ENCODE measurements around the gene HSF4. TPM values are rescaled to one million over a fixed set of nuclear protein-coding genes. Genes with fewer than 3 reads are reported as not detected.
A peak's percentile ranks its signal among the peaks of the same experiment; 100 is the strongest.

Gene HSF4
- total RNA-seq, 1 experiment from 2014 or later, result 13.9 TPM

- ChIA-PET POLR2A (ENCODE audit: low non-redundant PET) (interaction anchor here (0.7 kb wide), 1 partner anchor 12 kb away, joined by 3 read pairs; no protein-coding TSS in a partner anchor), CTCF (interaction anchor here (0.7 to 1.5 kb wide), 6 partner anchors 8 to 230 kb away, joined by 3 to 8 read pairs (median 4); partner anchors contain the start of gene NOL3)
- H3K36me3 ChIP-seq (ENCODE audit: insufficient read depth, low read length, poor library complexity, severe bottlenecking), result no peaks in the 10 kb centered on the region
- H3K27ac ChIP-seq (ENCODE audit: low read depth, low read length, poor library complexity, severe bottlenecking), result peak overlapping the region; percentile 99
- BruUV-seq (replicated peaks), result no TSS peak
- peak overlapping the region; percentile 68 for H3K4me3 ChIP-seq (ENCODE audit: low read depth, low read length, poor library complexity, severe bottlenecking)
- peaks cover 14% of the 10 kb centered on the region for H3K4me1 ChIP-seq (ENCODE audit: insufficient read depth, low read length, poor library complexity, severe bottlenecking)
- intact Hi-C loops (cut with micrococcal nuclease; ENCODE audit: unreplicated experiment), result no loop called here
- TF ChIP-seq CTCF (conservative IDR thresholded peaks at IDR 0.05; ENCODE audit: low read depth, low read length) (no peak), EZH2 (IDR thresholded peaks at IDR 0.05; ENCODE audit: borderline replicate concordance, low read depth, low read length, poor library complexity, severe bottlenecking) (no peak)
- H3K9me3 ChIP-seq (ENCODE audit: low read depth, low read length, poor library complexity, severe bottlenecking), result no peaks in the 10 kb centered on the region
- H3K27me3 ChIP-seq (replicated peaks; ENCODE audit: insufficient read depth, low read depth, low read length, poor library complexity), result no peaks in the 10 kb centered on the region
- no peak for DNase-seq (ENCODE audit: low spot score)
Measured at GRCh38 chr16:67184453-67184994, 20.0 kb downstream of the HSF4 start.

- Histone ChIP-seq H3K4me3 (ENCODE audit: low read depth, low read length, poor library complexity, severe bottlenecking) (peak overlapping the region; percentile 68), H3K27ac (ENCODE audit: low read depth, low read length, poor library complexity, severe bottlenecking) (no peak overlapping the region)
- BruUV-seq (replicated peaks), result no TSS peak
Measured at GRCh38 chr16:67184995-67185650, 20.6 kb downstream of the HSF4 start.

GRCh38 chr16:67185651-67186134, 21.1 kb downstream of the HSF4 start:
- no peak for DNase-seq (ENCODE audit: low spot score)
- no peaks in the 10 kb centered on the region for H3K27me3 ChIP-seq (replicated peaks; ENCODE audit: insufficient read depth, low read depth, low read length, poor library complexity)
- intact Hi-C loops (cut with micrococcal nuclease; ENCODE audit: unreplicated experiment), result loop anchor here (1.0 kb wide), 1 partner anchor 208 kb away; no protein-coding TSS in a partner anchor
- H3K9me3 ChIP-seq (ENCODE audit: low read depth, low read length, poor library complexity, severe bottlenecking), result no peaks in the 10 kb centered on the region
- BruUV-seq (replicated peaks), result no TSS peak
- TF ChIP-seq CTCF (conservative IDR thresholded peaks at IDR 0.05; ENCODE audit: low read depth, low read length) (peak; percentile 5; the same call in 1 of the 2 replicates), EZH2 (IDR thresholded peaks at IDR 0.05; ENCODE audit: borderline replicate concordance, low read depth, low read length, poor library complexity, severe bottlenecking) (no peak)
- no peak overlapping the region for H3K4me3 ChIP-seq (ENCODE audit: low read depth, low read length, poor library complexity, severe bottlenecking)
- POLR2A ChIA-PET (ENCODE audit: low non-redundant PET), result no interaction called here
- H3K4me1 ChIP-seq (ENCODE audit: insufficient read depth, low read length, poor library complexity, severe bottlenecking), result peaks cover 14% of the 10 kb centered on the region
- H3K36me3 ChIP-seq (ENCODE audit: insufficient read depth, low read length, poor library complexity, severe bottlenecking), result no peaks in the 10 kb centered on the region
- H3K27ac ChIP-seq (ENCODE audit: low read depth, low read length, poor library complexity, severe bottlenecking), result no peak overlapping the region
- CTCF ChIA-PET, result interaction anchor here (1.1 to 1.5 kb wide), 4 partner anchors 9 to 168 kb away, joined by 3 to 8 read pairs (median 6); partner anchors contain the start of gene NOL3

More at GRCh38 chr16:67184995-67185650, 20.6 kb downstream of the HSF4 start:
- TF ChIP-seq EZH2 (IDR thresholded peaks at IDR 0.05; ENCODE audit: borderline replicate concordance, low read depth, low read length, poor library complexity, severe bottlenecking) (no peak), CTCF (conservative IDR thresholded peaks at IDR 0.05; ENCODE audit: low read depth, low read length) (peak; percentile 88)
- H3K4me1 ChIP-seq (ENCODE audit: insufficient read depth, low read length, poor library complexity, severe bottlenecking), result peaks cover 14% of the 10 kb centered on the region
- no peaks in the 10 kb centered on the region for H3K36me3 ChIP-seq (ENCODE audit: insufficient read depth, low read length, poor library complexity, severe bottlenecking)
- H3K9me3 ChIP-seq (ENCODE audit: low read depth, low read length, poor library complexity, severe bottlenecking), result no peaks in the 10 kb centered on the region
- H3K27me3 ChIP-seq (replicated peaks; ENCODE audit: insufficient read depth, low read depth, low read length, poor library complexity), result no peaks in the 10 kb centered on the region
- ChIA-PET POLR2A (ENCODE audit: low non-redundant PET) (no interaction called here), CTCF (interaction anchor here (0.7 to 1.5 kb wide), 6 partner anchors 8 to 231 kb away, joined by 3 to 8 read pairs (median 4); partner anchors contain the start of gene NOL3)
- peak; percentile 85 for DNase-seq (ENCODE audit: low spot score)
- intact Hi-C loops (cut with micrococcal nuclease; ENCODE audit: unreplicated experiment), result loop anchor here (1.0 kb wide), 1 partner anchor 208 kb away; no protein-coding TSS in a partner anchor

All from A673 (cell line).